ENCODE results near the gene CPNE2.
"Not testable (repeated sequence)": the region's sequence is repeated elsewhere in the genome, so short reads cannot be mapped to it uniquely, and the experiment has no call there.

CPNE2 gene

GRCh38 chr16:57084257-57084770, 8.1 kb upstream of the CPNE2 start:
- peak overlapping the region; percentile 75 for H3K27ac Mint-ChIP-seq
- peaks cover 4% of the 10 kb centered on the region for H3K36me3 Mint-ChIP-seq
- no peak overlapping the region for H3K4me3 Mint-ChIP-seq
- H3K4me1 Mint-ChIP-seq, result peaks cover 15% of the 10 kb centered on the region
- H3K27me3 Mint-ChIP-seq, result no peaks in the 10 kb centered on the region
- no peaks in the 10 kb centered on the region for H3K9me3 Mint-ChIP-seq

DNA sequence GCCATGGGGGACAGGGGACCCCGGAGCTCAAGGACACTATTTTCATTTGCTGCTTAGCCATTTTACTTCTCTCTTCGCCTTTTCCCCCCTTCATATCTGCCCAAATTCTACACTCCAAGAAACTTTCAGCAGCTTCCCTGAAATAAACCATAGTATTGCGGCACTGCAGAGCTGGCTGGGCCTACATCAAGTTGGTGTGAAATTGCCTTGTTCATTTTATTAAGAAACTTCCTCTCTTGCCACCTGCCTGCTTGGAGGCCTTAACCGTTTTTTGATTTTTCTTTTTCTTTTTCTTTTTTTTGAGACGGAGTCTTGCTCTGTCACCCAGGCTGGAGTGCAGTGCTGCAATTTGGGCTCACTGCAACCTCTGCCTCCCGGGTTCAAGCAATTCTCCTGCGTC, 7.4 kb upstream of the CPNE2 start:
- H3K4me3 Mint-ChIP-seq, result no peak overlapping the region
- H3K27ac Mint-ChIP-seq, result peak overlapping the region; percentile 89
- H3K4me1 Mint-ChIP-seq, result peaks cover 15% of the 10 kb centered on the region
- H3K36me3 Mint-ChIP-seq, result peaks cover 2% of the 10 kb centered on the region
- H3K9me3 Mint-ChIP-seq, result no peaks in the 10 kb centered on the region
- H3K27me3 Mint-ChIP-seq, result no peaks in the 10 kb centered on the region

DNA sequence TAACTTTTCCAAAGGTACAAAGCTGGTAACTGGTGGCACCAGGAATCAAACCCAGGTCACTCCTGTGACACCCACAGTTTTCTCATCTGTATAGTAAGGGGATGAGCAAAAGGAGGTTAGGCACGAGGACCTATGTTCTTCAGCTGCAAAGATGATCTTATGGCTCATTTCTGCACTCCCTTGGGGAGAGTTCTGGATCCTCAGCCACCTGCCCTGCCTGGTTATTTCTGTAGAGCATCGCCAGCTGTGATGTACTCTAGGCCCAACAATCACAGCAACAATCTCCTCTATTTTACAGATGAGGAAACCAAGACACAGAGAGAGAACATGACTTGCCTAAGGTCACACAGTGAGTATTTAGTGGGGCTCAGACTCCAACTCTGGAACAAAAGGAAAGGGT, 5.4 kb upstream of the CPNE2 start:
- Mint-ChIP-seq H3K9me3 (no peaks in the 10 kb centered on the region), H3K4me1 (peaks cover 19% of the 10 kb centered on the region), H3K4me3 (no peak overlapping the region), H3K36me3 (peaks cover 2% of the 10 kb centered on the region), H3K27me3 (no peaks in the 10 kb centered on the region), H3K27ac (no peak overlapping the region)

DNA sequence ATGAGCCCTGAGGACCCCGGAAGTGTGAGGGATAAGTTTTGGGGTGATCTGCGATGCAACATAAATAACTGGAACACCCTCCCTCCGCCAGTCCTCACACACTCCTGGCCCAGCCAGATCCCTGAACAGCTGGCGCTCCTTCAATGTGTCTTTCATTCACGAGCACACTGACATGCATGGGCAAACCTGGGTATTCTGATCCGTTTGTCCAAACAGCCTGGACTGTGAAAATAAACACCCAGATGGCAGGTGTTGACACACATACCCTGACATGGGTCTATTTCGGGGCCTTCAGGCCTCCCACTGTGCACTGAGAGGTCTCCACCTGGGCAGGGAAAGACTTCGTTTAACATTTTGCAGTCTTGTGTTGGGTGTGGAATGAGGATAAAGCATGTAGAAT, 3.0 kb upstream of the CPNE2 start:
- Mint-ChIP-seq H3K27me3 (no peaks in the 10 kb centered on the region), H3K4me1 (peaks cover 17% of the 10 kb centered on the region), H3K4me3 (no peak overlapping the region), H3K27ac (no peak overlapping the region), H3K36me3 (no peaks in the 10 kb centered on the region), H3K9me3 (no peaks in the 10 kb centered on the region)

- Mint-ChIP-seq H3K4me3 (peak overlapping the region; percentile 78), H3K9me3 (no peaks in the 10 kb centered on the region), H3K4me1 (peaks cover 9% of the 10 kb centered on the region), H3K27ac (no peak overlapping the region), H3K27me3 (no peaks in the 10 kb centered on the region), H3K36me3 (no peaks in the 10 kb centered on the region)
Observed at GRCh38 chr16:57091200-57091974, 996 bp upstream of the CPNE2 start.

GRCh38 chr16:57092786-57093411, 516 bp downstream of the CPNE2 start:
- no peaks in the 10 kb centered on the region for H3K9me3 Mint-ChIP-seq
- H3K27me3 Mint-ChIP-seq, result no peaks in the 10 kb centered on the region
- H3K36me3 Mint-ChIP-seq, result no peaks in the 10 kb centered on the region
- H3K4me3 Mint-ChIP-seq, result peak overlapping the region; percentile 75
- H3K4me1 Mint-ChIP-seq, result peaks cover 9% of the 10 kb centered on the region
- H3K27ac Mint-ChIP-seq, result no peak overlapping the region

- Mint-ChIP-seq H3K27ac (peak overlapping the region; percentile 70), H3K36me3 (no peaks in the 10 kb centered on the region), H3K27me3 (no peaks in the 10 kb centered on the region), H3K4me3 (peak overlapping the region; percentile 75), H3K9me3 (no peaks in the 10 kb centered on the region), H3K4me1 (peaks cover 9% of the 10 kb centered on the region)
Observed at GRCh38 chr16:57093666-57094564, 1.5 kb downstream of the CPNE2 start.

DNA sequence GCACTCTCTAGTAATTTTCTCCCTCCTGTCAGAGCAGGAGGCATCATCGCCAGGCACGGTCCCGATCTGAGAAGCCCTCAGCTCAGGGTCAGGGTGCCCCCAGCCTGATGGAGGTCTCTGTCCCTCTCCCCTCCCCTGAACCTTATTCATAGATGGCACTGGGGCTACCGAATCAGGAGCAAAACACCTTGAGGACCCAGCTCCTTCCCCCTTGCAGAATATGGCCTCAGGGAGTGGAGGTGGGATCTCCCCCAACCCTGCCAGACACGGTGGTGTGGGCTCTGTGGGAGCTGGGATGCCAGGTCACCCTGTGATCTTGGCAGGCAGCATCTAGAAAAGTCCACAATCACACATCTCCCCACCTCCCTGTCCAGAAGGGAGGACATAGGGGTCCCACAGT, 2.5 kb downstream of the CPNE2 start:
- Mint-ChIP-seq H3K27ac (no peak overlapping the region), H3K4me3 (no peak overlapping the region), H3K27me3 (no peaks in the 10 kb centered on the region), H3K4me1 (peaks cover 10% of the 10 kb centered on the region), H3K36me3 (no peaks in the 10 kb centered on the region), H3K9me3 (no peaks in the 10 kb centered on the region)

DNA sequence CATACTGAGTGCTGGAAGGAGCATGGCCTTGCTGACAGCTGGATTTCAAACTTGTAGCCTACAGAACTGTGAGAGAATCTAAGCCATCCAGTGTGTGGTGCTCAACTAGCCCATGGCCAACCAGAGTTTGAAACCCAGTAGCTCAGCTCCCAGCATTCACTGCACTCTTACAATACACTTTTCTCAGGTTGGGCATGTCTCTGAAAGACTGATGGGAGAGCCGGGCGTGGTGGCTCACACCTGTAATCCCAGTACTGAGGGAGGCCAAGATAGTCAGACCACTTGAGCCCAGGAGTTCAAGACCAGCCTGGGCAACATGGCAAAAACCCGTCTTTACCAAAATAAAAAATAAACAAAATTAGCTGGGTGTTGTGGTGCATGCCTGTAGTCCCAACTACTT, 3.8 kb downstream of the CPNE2 start:
- H3K4me3 Mint-ChIP-seq, result no peak overlapping the region
- H3K4me1 Mint-ChIP-seq, result peaks cover 12% of the 10 kb centered on the region
- no peaks in the 10 kb centered on the region for H3K36me3 Mint-ChIP-seq
- no peak overlapping the region for H3K27ac Mint-ChIP-seq
- no peaks in the 10 kb centered on the region for H3K27me3 Mint-ChIP-seq
- H3K9me3 Mint-ChIP-seq, result no peaks in the 10 kb centered on the region

DNA sequence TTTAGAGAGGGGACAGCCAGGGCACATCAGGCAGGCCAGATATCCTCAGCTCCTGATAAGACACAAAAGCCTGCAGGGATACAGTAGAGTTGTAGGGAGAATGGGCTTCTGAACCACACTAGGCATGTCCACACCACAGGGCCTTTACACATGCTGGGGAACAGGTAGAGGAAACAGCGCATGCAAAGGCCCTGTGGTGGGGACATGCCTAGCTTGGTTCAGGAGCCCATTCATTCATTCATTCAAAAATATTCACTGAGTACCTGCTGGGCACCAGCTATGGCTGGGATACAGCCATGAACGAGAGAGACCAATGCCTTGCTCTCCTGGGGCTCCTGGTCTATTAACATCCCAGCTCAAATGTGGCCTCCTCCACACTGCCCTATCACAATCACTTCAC, 4.4 kb downstream of the CPNE2 start:
- Mint-ChIP-seq H3K27me3 (no peaks in the 10 kb centered on the region), H3K4me3 (no peak overlapping the region), H3K36me3 (no peaks in the 10 kb centered on the region), H3K27ac (no peak overlapping the region), H3K9me3 (no peaks in the 10 kb centered on the region), H3K4me1 (peaks cover 10% of the 10 kb centered on the region)

GRCh38 chr16:57098188-57098841, 5.9 kb downstream of the CPNE2 start:
- Mint-ChIP-seq H3K4me3 (no peak overlapping the region), H3K36me3 (no peaks in the 10 kb centered on the region), H3K9me3 (no peaks in the 10 kb centered on the region), H3K27me3 (no peaks in the 10 kb centered on the region), H3K4me1 (peaks cover 9% of the 10 kb centered on the region), H3K27ac (no peak overlapping the region)

DNA sequence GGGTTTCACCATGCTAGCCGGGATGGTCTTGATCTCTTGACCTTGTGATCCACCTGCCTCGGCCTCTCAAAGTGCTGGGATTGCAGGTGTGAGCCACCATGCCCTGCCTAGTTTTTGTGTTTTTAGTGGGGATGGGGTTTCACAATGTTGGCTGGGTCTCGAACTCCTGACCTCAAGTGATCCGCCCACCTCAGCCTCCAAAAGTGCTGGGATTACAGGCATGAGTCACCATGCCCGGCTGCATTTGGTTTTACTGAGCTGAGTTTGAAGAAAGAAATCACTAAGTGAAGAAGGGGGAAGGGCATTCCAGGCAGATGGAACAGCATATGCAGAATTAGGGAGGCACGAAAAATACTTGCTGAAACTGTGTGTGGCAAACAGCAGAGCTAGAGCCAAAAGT, 7.6 kb downstream of the CPNE2 start:
- not testable (repeated sequence) for H3K27me3 Mint-ChIP-seq, H3K4me3 Mint-ChIP-seq, H3K9me3 Mint-ChIP-seq, H3K27ac Mint-ChIP-seq, H3K36me3 Mint-ChIP-seq
- H3K4me1 Mint-ChIP-seq, result peaks cover 12% of the 10 kb centered on the region

- H3K4me1 Mint-ChIP-seq, result peaks cover 14% of the 10 kb centered on the region
- no peaks in the 10 kb centered on the region for H3K27me3 Mint-ChIP-seq
- no peaks in the 10 kb centered on the region for H3K9me3 Mint-ChIP-seq
- no peaks in the 10 kb centered on the region for H3K36me3 Mint-ChIP-seq
- H3K4me3 Mint-ChIP-seq, result no peak overlapping the region
- H3K27ac Mint-ChIP-seq, result no peak overlapping the region
Observed at GRCh38 chr16:57100445-57100844, 8.1 kb downstream of the CPNE2 start.

- H3K4me1 Mint-ChIP-seq, result peaks cover 14% of the 10 kb centered on the region
- no peak overlapping the region for H3K27ac Mint-ChIP-seq
- no peaks in the 10 kb centered on the region for H3K27me3 Mint-ChIP-seq
- no peaks in the 10 kb centered on the region for H3K9me3 Mint-ChIP-seq
- no peaks in the 10 kb centered on the region for H3K36me3 Mint-ChIP-seq
- H3K4me3 Mint-ChIP-seq, result no peak overlapping the region
Observed at GRCh38 chr16:57102888-57103851, 10.8 kb downstream of the CPNE2 start.

Measured in activated naive CD4-positive, alpha-beta T cell treated with anti-CD3 and anti-CD28 coated beads, Interleukin-2, amount 50 U/mL, for 24 hours (primary cell).